Mammary epithelial cell (primary cell): ENCODE results near the gene CD99L2.

ENCODE experiments used
- EZH2 ChIP-seq: IDR thresholded peaks from 2 replicates; pipeline ENCODE4 v1.6.1; 2012; ENCODE audit warnings: low read length, inconsistent platforms, borderline replicate concordance
- TF ChIP-seq, protein P1 (sequence below), 2 donors: IDR thresholded peaks in 1 of 2; conservative IDR thresholded peaks in 1 of 2; 2 replicates each; pipeline ENCODE4 v1.5.1; 2011 to 2012; ENCODE audit warnings: inconsistent platforms in 2 of 2, low read length in 2 of 2, mild to moderate bottlenecking in 2 of 2, control low read depth in 1 of 2, low read depth in 1 of 2; ENCODE audit not compliant: insufficient read depth in 1 of 2; ENCODE audit errors: extremely low read depth in 1 of 2

DNA sequence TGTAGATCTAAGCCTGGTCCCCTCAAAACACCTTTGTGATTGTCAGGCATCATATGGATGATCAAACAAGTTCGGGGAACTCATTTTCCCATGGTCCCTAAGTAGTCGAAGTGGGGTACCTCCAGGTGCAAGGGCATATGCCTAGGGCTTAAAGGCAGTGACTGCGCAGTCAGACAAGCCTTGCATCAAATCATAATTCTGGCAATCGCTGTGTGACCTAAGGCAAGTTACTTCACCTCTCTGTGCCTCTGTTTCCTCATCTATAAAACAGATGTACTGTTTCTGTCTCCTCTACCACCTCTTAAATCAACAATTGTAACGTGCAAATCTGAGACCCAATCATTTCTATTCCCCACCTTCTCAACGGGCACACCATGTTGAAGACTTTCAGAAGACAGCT lies 1.8 kb downstream of the CD99L2 start:
- TF ChIP-seq, protein P1, sequence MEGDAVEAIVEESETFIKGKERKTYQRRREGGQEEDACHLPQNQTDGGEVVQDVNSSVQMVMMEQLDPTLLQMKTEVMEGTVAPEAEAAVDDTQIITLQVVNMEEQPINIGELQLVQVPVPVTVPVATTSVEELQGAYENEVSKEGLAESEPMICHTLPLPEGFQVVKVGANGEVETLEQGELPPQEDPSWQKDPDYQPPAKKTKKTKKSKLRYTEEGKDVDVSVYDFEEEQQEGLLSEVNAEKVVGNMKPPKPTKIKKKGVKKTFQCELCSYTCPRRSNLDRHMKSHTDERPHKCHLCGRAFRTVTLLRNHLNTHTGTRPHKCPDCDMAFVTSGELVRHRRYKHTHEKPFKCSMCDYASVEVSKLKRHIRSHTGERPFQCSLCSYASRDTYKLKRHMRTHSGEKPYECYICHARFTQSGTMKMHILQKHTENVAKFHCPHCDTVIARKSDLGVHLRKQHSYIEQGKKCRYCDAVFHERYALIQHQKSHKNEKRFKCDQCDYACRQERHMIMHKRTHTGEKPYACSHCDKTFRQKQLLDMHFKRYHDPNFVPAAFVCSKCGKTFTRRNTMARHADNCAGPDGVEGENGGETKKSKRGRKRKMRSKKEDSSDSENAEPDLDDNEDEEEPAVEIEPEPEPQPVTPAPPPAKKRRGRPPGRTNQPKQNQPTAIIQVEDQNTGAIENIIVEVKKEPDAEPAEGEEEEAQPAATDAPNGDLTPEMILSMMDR (conservative IDR thresholded peaks at IDR 0.05 in 1 of 2, IDR thresholded peaks at IDR 0.05 in 1 of 2; ENCODE audit: extremely low read depth in 1 of 2, insufficient read depth in 1 of 2, low read depth in 1 of 2, low read length in 2 of 2) = no peak
- no peak for TF ChIP-seq EZH2
